Measurements from ENCODE around the gene ANKRD42. TPM values are rescaled to one million over a fixed set of nuclear protein-coding genes. Genes with fewer than 3 reads are reported as not detected.
A peak's percentile ranks its signal among the peaks of the same experiment; 100 is the strongest.

Gene ANKRD42
- total RNA-seq, 6 experiments from 2014 or later: 3.2 to 5.9 (median 3.6) TPM

DNA sequence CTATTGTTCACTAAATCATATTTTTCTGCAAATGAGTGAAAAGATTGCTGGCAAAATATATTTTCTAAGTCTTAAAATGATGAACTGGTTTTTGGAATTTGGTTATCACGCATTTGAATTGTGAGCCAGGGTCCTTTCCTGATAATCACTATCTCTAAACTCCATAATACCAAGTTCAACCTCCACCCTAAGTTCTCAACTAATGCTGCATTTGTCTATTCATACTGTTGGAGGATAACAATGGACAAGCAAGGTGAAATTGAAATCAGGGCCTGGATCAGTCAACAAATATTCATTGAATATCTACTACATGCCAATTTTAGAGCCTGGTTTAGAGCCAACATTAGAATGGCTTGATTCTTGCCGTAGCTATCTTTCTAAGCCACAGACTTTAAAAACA is 41.2 kb upstream of the ANKRD42 start:
- 100% methylated on average over 2 of the region's 2 CpGs for WGBS (ENCODE audit: insufficient coverage, low coverage, low lambda C conversion rate, missing lambda C conversion rate)
- ATAC-seq: no peak
- TF ChIP-seq, protein P1, sequence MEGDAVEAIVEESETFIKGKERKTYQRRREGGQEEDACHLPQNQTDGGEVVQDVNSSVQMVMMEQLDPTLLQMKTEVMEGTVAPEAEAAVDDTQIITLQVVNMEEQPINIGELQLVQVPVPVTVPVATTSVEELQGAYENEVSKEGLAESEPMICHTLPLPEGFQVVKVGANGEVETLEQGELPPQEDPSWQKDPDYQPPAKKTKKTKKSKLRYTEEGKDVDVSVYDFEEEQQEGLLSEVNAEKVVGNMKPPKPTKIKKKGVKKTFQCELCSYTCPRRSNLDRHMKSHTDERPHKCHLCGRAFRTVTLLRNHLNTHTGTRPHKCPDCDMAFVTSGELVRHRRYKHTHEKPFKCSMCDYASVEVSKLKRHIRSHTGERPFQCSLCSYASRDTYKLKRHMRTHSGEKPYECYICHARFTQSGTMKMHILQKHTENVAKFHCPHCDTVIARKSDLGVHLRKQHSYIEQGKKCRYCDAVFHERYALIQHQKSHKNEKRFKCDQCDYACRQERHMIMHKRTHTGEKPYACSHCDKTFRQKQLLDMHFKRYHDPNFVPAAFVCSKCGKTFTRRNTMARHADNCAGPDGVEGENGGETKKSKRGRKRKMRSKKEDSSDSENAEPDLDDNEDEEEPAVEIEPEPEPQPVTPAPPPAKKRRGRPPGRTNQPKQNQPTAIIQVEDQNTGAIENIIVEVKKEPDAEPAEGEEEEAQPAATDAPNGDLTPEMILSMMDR (IDR thresholded peaks at IDR 0.05): no peak
- no peak for TF ChIP-seq POLR2A (IDR thresholded peaks at IDR 0.05)

DNA sequence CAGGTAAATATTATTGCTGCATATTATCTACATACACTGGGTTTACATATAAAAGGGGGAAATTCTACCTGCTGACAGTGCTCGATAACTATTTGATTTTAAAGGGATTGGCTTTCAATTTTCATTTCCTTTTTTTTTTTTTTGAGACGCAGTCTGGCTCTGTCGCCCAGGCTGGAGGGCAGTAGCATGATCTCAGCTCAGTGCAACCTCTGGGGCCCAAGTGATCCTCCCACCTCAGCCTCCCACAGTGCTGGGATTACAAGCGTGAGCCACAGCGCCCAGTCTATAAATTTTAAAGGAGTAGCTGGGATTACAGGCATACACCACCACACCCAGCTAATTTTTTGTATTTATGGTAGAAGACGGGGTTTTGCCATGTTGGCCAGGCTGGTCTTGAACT is 39.7 kb upstream of the ANKRD42 start:
- DNase-seq (no peak), ATAC-seq (no peak)
- H3K36me3 ChIP-seq: no peaks in the 10 kb centered on the region
- TF ChIP-seq, protein P1 (IDR thresholded peaks at IDR 0.05): no peak
- TF ChIP-seq POLR2A (IDR thresholded peaks at IDR 0.05): no peak
- H3K9me3 ChIP-seq: no peaks in the 10 kb centered on the region
- no peaks in the 10 kb centered on the region for H3K4me1 ChIP-seq
- no peak overlapping the region for H3K27ac ChIP-seq
- H3K4me3 ChIP-seq: no peak overlapping the region
- intact Hi-C loops (cut with DNase I): no loop called here
- WGBS (ENCODE audit: insufficient coverage, low coverage, low lambda C conversion rate, missing lambda C conversion rate): 83% methylated on average over 6 of the region's 6 CpGs
- H3K27me3 ChIP-seq: no peaks in the 10 kb centered on the region

More for the DNA sequence above, 41.2 kb upstream of the ANKRD42 start:
- no peak for DNase-seq
- intact Hi-C loops (cut with DNase I): no loop called here
- Histone ChIP-seq H3K4me1 (no peaks in the 10 kb centered on the region), H3K27me3 (no peaks in the 10 kb centered on the region), H3K9me3 (no peaks in the 10 kb centered on the region), H3K36me3 (no peaks in the 10 kb centered on the region), H3K27ac (no peak overlapping the region), H3K4me3 (no peak overlapping the region)

DNA sequence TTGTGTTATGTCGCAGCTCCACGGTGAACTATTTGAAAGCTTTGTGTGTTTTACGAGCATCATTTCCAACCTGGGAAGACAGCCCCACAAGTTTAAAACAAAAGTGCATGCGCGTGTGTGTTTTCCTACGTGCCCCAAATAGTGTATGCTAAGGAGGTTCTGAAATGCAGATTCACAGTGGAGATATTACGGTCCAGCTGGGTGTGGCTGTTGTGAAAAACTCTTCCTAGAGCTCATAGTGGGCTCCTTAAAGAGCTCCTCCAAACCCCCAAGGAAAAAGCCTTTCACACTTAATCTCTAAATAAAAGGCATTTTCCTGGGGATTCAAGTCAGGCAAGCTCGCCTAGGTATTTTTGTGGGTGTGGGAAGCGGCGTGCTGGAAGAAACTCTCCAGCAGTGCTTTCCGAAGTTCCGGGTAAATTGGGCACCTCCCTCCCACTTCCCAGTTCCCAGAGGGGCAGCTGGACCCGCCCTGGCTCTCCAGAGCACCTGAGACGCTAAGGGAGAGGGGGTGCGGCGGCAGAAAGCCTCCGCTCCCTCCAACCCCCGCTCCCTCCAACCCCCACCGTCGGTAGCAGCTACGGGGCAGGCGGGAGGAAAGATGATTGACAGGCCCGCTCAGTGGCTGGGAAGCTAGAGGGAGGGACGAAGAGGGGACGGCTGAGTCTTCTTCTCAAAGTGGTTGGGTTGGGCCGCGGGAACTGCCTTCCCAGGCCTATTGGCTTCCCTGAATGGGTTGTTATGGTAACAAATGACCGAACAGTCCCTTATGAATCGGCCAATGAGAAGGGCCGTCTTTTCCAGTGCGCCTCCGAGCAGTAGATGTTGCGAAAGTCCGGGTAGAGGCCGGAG is 37.1 kb upstream of the ANKRD42 start:
- no peaks in the 10 kb centered on the region for H3K27me3 ChIP-seq
- intact Hi-C loops (cut with DNase I): no loop called here
- under 1% methylated on average over 27 of the region's 35 CpGs for WGBS (ENCODE audit: insufficient coverage, low coverage, low lambda C conversion rate, missing lambda C conversion rate)
- H3K27ac ChIP-seq: peak overlapping the region; percentile 91 to 95 (median 94)
- H3K4me3 ChIP-seq: peak overlapping the region; percentile 61 to 76 (median 72)
- ATAC-seq: peak; percentile 91 to 97 (median 92)
- no peaks in the 10 kb centered on the region for H3K36me3 ChIP-seq
- peaks cover 0 to 22% (median 10%) of the 10 kb centered on the region in 4 donors for H3K4me1 ChIP-seq
- TF ChIP-seq, protein P1 (IDR thresholded peaks at IDR 0.05): no peak
- TF ChIP-seq POLR2A (IDR thresholded peaks at IDR 0.05): peak; percentile 49
- no peaks in the 10 kb centered on the region for H3K9me3 ChIP-seq
- DNase-seq: peak; percentile 99

DNA sequence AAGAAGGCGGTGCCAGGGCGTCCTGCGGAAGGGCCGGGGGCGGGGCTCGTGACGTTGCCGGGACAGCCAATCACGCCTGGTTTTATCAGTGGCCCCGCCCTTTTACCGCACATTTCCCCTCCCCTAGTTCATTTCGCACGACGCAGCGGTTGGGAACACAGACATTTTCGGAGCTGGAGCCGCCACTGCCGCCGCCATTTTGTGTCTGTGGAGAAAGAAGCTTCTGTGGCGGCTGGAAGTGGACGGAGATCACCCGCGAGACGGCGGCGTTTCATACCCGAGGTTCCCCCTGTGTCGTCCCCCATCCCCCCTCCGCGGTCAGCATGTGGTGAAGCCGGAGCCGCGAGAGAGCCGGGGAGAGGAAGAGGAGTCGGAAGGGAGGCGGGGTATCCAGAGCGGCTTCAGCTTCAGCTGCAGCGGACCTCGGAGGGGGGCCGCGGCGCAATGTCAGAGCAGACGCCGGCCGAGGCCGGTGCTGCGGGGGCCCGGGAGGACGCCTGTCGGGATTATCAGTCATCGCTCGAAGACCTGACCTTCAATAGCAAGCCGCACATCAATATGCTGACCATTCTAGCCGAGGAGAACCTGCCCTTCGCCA is 36.4 kb upstream of the ANKRD42 start, which contains the start of gene PCF11:
Gene PCF11, plus strand, starts transcription at position 136 of the 598 bp plus-strand sequence. Its CDS starts 309 bp downstream, at position 445.
- peak; percentile 99 for TF ChIP-seq POLR2A (IDR thresholded peaks at IDR 0.05)
- TF ChIP-seq, protein P1 (IDR thresholded peaks at IDR 0.05): no peak
- peaks cover 0 to 28% (median 13%) of the 10 kb centered on the region in 4 donors for H3K4me1 ChIP-seq
- intact Hi-C loops (cut with DNase I): no loop called here

More for the DNA sequence above, 36.4 kb upstream of the ANKRD42 start, which contains the start of gene PCF11:
- Histone ChIP-seq H3K27me3 (no peaks in the 10 kb centered on the region), H3K27ac (peak within 1 kb of the TSS; percentile 97 to 100 (median 98)), H3K36me3 (no peaks in the 10 kb centered on the region), H3K9me3 (no peaks in the 10 kb centered on the region), H3K4me3 (peak within 1 kb of the TSS; percentile 77 to 90 (median 89))
- DNase-seq (no peak), ATAC-seq (peak; percentile 7 to 31 (median 14))
- 1% methylated on average over 17 of the region's 55 CpGs for WGBS (ENCODE audit: insufficient coverage, low coverage, low lambda C conversion rate, missing lambda C conversion rate)

Data from right lobe of liver (tissue), 6 donors.